Osteocyte (in vitro differentiated cells): ENCODE results near the gene BHLHE40. TPM values are rescaled to one million over a fixed set of nuclear protein-coding genes. Genes with fewer than 3 reads are reported as not detected.
A peak's percentile ranks its signal among the peaks of the same experiment; 100 is the strongest.

ENCODE experiments used
- DNase-seq: peaks from one replicate; pipeline ENCODE4 v3.0.0; 2021; ENCODE audit warnings: mixed read lengths; ENCODE audit not compliant: unreplicated experiment; ENCODE audit errors: extremely low spot score
- H3K27ac Mint-ChIP-seq: one replicate; pipeline ENCODE4 v1.8.0; 2021; ENCODE audit warnings: mild to moderate bottlenecking, mixed read lengths; ENCODE audit not compliant: unreplicated experiment
- H3K27me3 Mint-ChIP-seq: one replicate; pipeline ENCODE4 v1.8.0; 2021; ENCODE audit warnings: mixed read lengths; ENCODE audit not compliant: unreplicated experiment
- H3K36me3 Mint-ChIP-seq: one replicate; pipeline ENCODE4 v1.8.0; 2021; ENCODE audit warnings: mixed read lengths; ENCODE audit not compliant: unreplicated experiment
- H3K4me1 Mint-ChIP-seq: one replicate; pipeline ENCODE4 v1.8.0; 2021; ENCODE audit warnings: mixed read lengths; ENCODE audit not compliant: unreplicated experiment
- H3K4me3 Mint-ChIP-seq: one replicate; pipeline ENCODE4 v1.8.0; 2021; ENCODE audit warnings: mild to moderate bottlenecking, moderate library complexity, mixed read lengths; ENCODE audit not compliant: unreplicated experiment
- H3K9me3 Mint-ChIP-seq: one replicate; pipeline ENCODE4 v1.8.0; 2021; ENCODE audit warnings: mixed read lengths; ENCODE audit not compliant: unreplicated experiment
- CTCF ChIP-seq: fragments of 200-600 bp; sonication (generic); IDR thresholded peaks from 2 replicates; pipeline ENCODE4 v1.5.0; 2021; ENCODE audit warnings: antibody characterized with exemption, mild to moderate bottlenecking, moderate library complexity
- total RNA-seq: library from RNA; stranded (reverse); gene quantifications from 2 replicates; pipeline ENCODE4 v1.2.1, GENCODE V29; 2021

The BHLHE40 gene
- total RNA-seq, 1 donor from 2014 or later = 34.1 TPM

- Mint-ChIP-seq H3K27ac (no peak overlapping the region), H3K4me1 (peaks cover 6% of the 10 kb centered on the region), H3K4me3 (no peak overlapping the region), H3K36me3 (no peaks in the 10 kb centered on the region), H3K9me3 (no peaks in the 10 kb centered on the region), H3K27me3 (no peaks in the 10 kb centered on the region)
- TF ChIP-seq CTCF = no peak
- DNase-seq = no peak
Observed at GRCh38 chr3:4938281-4938982, 40.8 kb upstream of the BHLHE40 start.

GRCh38 chr3:4939276-4939675 is 40.0 kb upstream of the BHLHE40 start:
- Mint-ChIP-seq H3K36me3 (no peaks in the 10 kb centered on the region), H3K27ac (no peak overlapping the region), H3K4me3 (no peak overlapping the region), H3K9me3 (no peaks in the 10 kb centered on the region), H3K27me3 (no peaks in the 10 kb centered on the region), H3K4me1 (peaks cover 6% of the 10 kb centered on the region)
- TF ChIP-seq CTCF = no peak
- DNase-seq = no peak

GRCh38 chr3:4940985-4941384 is 38.3 kb upstream of the BHLHE40 start:
- peaks cover 2% of the 10 kb centered on the region for H3K4me1 Mint-ChIP-seq

GRCh38 chr3:4943549-4943948 is 35.7 kb upstream of the BHLHE40 start:
- peaks cover 2% of the 10 kb centered on the region for H3K4me1 Mint-ChIP-seq
- H3K9me3 Mint-ChIP-seq = no peaks in the 10 kb centered on the region
- no peak overlapping the region for H3K27ac Mint-ChIP-seq
- TF ChIP-seq CTCF = peak; percentile 28
- no peak overlapping the region for H3K4me3 Mint-ChIP-seq
- H3K36me3 Mint-ChIP-seq = no peaks in the 10 kb centered on the region
- H3K27me3 Mint-ChIP-seq = no peaks in the 10 kb centered on the region
- no peak for DNase-seq

More at GRCh38 chr3:4940985-4941384, 38.3 kb upstream of the BHLHE40 start:
- TF ChIP-seq CTCF = no peak
- DNase-seq = no peak
- Mint-ChIP-seq H3K27ac (no peak overlapping the region), H3K4me3 (no peak overlapping the region), H3K27me3 (no peaks in the 10 kb centered on the region), H3K9me3 (no peaks in the 10 kb centered on the region), H3K36me3 (no peaks in the 10 kb centered on the region)

- Mint-ChIP-seq H3K4me1 (peaks cover 11% of the 10 kb centered on the region), H3K9me3 (no peaks in the 10 kb centered on the region), H3K27me3 (no peaks in the 10 kb centered on the region), H3K4me3 (no peak overlapping the region), H3K27ac (no peak overlapping the region), H3K36me3 (no peaks in the 10 kb centered on the region)
- no peak for TF ChIP-seq CTCF
- no peak for DNase-seq
Observed at GRCh38 chr3:4945324-4945723, 33.9 kb upstream of the BHLHE40 start.
